SK-N-SH treated with all-trans-retinoic acid at 6 μM for 48 hours (cell line): Measurements from ENCODE around the gene NSMF.

Experiments
- ZFP3 ChIP-seq: fragments of 250-450 bp; sonication (Bioruptor Pico); IDR thresholded peaks from 2 replicates; pipeline ENCODE4 v1.5.0; 2020; ENCODE audit warnings: mild to moderate bottlenecking, moderate library complexity
- ZFP30 ChIP-seq: fragments of 450-650 bp; formaldehyde crosslinking; IDR thresholded peaks from 2 replicates; pipeline ENCODE4 v1.5.0; 2022; ENCODE audit warnings: mild to moderate bottlenecking, moderate library complexity
- TF ChIP-seq, protein P1 (sequence below): fragments of 250-450 bp; sonication (Bioruptor Pico); IDR thresholded peaks from 2 replicates; pipeline ENCODE4 v1.8.0; 2020; ENCODE audit warnings: mild to moderate bottlenecking, moderate library complexity, borderline replicate concordance

DNA sequence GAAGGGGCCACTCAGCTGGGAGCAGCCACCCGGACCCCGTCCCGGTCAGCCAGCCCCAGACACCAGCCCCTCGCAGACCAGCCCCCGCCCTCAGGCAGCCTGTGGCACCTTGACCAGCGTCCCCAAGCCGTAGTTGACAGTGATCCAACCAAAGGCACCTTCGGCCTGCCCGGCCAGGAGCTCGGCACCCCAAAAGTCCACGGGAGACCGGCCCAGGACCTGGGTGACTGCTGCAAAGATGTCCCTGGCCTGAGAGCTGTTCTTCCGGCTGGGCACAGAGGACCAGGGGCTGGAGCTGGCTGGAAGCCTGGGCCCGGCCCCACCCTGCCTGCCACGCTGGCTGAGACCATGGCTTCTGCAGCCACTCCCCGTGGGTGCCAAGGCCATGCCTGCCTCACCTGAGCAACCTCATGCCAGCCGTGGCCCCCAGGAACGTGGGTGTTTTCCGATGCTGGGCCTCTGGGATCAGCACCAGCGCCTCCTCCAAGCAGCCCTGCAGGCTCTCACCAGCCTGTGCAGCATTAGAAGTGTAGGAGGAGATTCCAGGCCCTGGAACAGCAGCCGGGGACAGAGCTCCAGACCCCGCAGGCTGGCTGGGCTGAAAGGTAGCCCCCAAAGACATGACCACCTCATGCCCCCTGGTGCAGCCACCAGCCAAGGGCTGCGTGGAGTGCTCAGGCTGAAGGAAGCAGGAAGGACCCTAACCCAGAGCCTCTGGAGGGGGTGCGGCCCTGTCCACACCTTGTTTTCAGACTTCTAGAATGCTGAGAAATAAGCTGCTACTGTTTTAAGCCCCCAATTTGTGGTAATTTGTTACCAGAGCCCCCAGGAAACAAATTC is 22.2 kb downstream of the NSMF start:
- TF ChIP-seq ZFP30, result no peak
- TF ChIP-seq ZFP3, result no peak
- TF ChIP-seq, protein P1, sequence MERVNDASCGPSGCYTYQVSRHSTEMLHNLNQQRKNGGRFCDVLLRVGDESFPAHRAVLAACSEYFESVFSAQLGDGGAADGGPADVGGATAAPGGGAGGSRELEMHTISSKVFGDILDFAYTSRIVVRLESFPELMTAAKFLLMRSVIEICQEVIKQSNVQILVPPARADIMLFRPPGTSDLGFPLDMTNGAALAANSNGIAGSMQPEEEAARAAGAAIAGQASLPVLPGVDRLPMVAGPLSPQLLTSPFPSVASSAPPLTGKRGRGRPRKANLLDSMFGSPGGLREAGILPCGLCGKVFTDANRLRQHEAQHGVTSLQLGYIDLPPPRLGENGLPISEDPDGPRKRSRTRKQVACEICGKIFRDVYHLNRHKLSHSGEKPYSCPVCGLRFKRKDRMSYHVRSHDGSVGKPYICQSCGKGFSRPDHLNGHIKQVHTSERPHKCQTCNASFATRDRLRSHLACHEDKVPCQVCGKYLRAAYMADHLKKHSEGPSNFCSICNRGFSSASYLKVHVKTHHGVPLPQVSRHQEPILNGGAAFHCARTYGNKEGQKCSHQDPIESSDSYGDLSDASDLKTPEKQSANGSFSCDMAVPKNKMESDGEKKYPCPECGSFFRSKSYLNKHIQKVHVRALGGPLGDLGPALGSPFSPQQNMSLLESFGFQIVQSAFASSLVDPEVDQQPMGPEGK (CRISPR knock-in tag), result no peak
